Gastroesophageal sphincter (tissue), 4 donors: ENCODE results near the gene MYOM3. TPM values are rescaled to one million over a fixed set of nuclear protein-coding genes. Genes with fewer than 3 reads are reported as not detected.

ENCODE experiments used
- ATAC-seq: fragments of 150-250 bp; one replicate; pipeline ENCODE4 v1.9.1; 2016; ENCODE audit warnings: mild to moderate bottlenecking, moderate library complexity
- H3K27ac ChIP-seq, 4 donors: fragments of 200-600 bp; sonication (generic) in 3 of 4; 1 replicate in 3 of 4; 2 replicates in 1 of 4; pipeline ENCODE4 v1.5.1; 2016 to 2019
- H3K27me3 ChIP-seq: fragments of 200-600 bp; sonication (generic); one replicate; pipeline ENCODE4 v1.5.1; 2019
- H3K36me3 ChIP-seq, 2 donors: fragments of 200-600 bp; sonication (generic); one replicate each; pipeline ENCODE4 v1.5.1; 2019; ENCODE audit warnings: control low read depth in 1 of 2
- H3K4me1 ChIP-seq, 3 donors: fragments of 200-600 bp; sonication (generic); 1 replicate in 2 of 3; 2 replicates in 1 of 3; pipeline ENCODE4 v1.5.1; 2016 to 2019; ENCODE audit warnings: control low read depth in 2 of 3
- H3K4me3 ChIP-seq, 2 donors: fragments of 200-600 bp; sonication (generic); one replicate each; pipeline ENCODE4 v1.5.1; 2019; ENCODE audit warnings: mild to moderate bottlenecking in 1 of 2, moderate library complexity in 1 of 2
- H3K9me3 ChIP-seq, 3 donors: fragments of 200-600 bp; sonication (generic); one replicate each; pipeline ENCODE4 v1.5.1; 2017 to 2019; ENCODE audit warnings: control low read depth in 2 of 3
- CTCF ChIP-seq, 4 experiments: fragments of 200-600 bp in 2 of 4; fragments of 450-650 bp in 2 of 4; sonication (generic) in 1 of 4; IDR thresholded peaks; one replicate each; pipeline ENCODE4 v1.5.1; 2017 to 2019; ENCODE audit warnings: antibody characterized with exemption in 4 of 4, mild to moderate bottlenecking in 2 of 4, moderate library complexity in 2 of 4
- EP300 ChIP-seq: sonication (generic); formaldehyde crosslinking; IDR thresholded peaks from one replicate; pipeline ENCODE4 v1.6.1; 2017; ENCODE audit warnings: antibody characterized with exemption, mild to moderate bottlenecking
- POLR2A ChIP-seq, 2 donors: fragments of 450-650 bp; IDR thresholded peaks; one replicate each; pipeline ENCODE4 v1.6.1; 2017; ENCODE audit warnings: antibody characterized with exemption in 2 of 2, mild to moderate bottlenecking in 2 of 2, moderate library complexity in 1 of 2
- POLR2AphosphoS5 ChIP-seq: sonication (generic); formaldehyde crosslinking; IDR thresholded peaks from one replicate; pipeline ENCODE4 v1.6.1; 2017; ENCODE audit warnings: antibody characterized with exemption
- WGBS, 2 donors: methylation state at CpG; one replicate each; pipeline ENCODE4 v1.1.5; 2018; ENCODE audit warnings: low coverage in 1 of 2; 5-methylcytosine and 5-hydroxymethylcytosine counted together
- total RNA-seq, 4 donors: library from RNA; depleted of rRNA; stranded (reverse); fragments of >200 nt; gene quantifications; one replicate each; pipeline ENCODE4 v1.1.0, GENCODE V29; 2016

The MYOM3 gene
- total RNA-seq, 4 donors from 2014 or later: 0.31 to 2.4 TPM; not detected in 2

DNA sequence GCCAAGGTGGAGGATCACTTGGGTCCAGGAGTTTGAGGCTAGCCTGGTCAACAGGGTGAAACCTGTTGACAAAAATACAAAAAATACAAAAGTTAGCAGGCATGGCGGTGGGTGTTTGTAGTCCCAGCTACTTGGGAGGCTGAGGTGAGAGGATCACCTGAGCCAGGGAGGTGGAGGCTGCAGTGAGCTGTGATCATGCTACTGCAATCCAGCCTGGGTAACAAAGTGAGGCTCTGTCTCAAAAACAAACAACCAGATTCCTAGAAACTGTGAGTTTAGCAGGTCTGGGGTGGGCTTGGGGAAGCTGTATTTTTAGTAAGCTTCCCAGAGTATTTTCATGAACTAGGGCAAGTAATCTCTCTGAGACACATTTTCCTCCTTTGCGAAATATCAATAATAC lies 5.2 kb upstream of the MYOM3 start:
- TF ChIP-seq POLR2AphosphoS5 (no peak), EP300 (no peak), POLR2A (IDR thresholded peaks at IDR 0.05) (no peak), CTCF (IDR thresholded peaks at IDR 0.05) (no peak)
- WGBS, 2 donors: 79 to 88% methylated on average over 2 of the region's 2 CpGs
- Histone ChIP-seq H3K27me3 (peaks cover 6% of the 10 kb centered on the region), H3K9me3 (no peaks in the 10 kb centered on the region), H3K4me3 (no peak overlapping the region), H3K36me3 (no peaks in the 10 kb centered on the region), H3K4me1 (peaks cover 0 to 21% (median 8%) of the 10 kb centered on the region in 3 donors), H3K27ac (no peak overlapping the region)
- ATAC-seq: no peak

- no peak overlapping the region for H3K27ac ChIP-seq
- H3K4me1 ChIP-seq: peaks cover 0 to 27% (median 0%) of the 10 kb centered on the region in 3 donors
- H3K9me3 ChIP-seq: no peaks in the 10 kb centered on the region
- 84 to 87% methylated on average over 6 of the region's 6 CpGs for WGBS, 2 donors
- TF ChIP-seq EP300 (no peak), POLR2A (IDR thresholded peaks at IDR 0.05) (no peak), CTCF (IDR thresholded peaks at IDR 0.05) (no peak), POLR2AphosphoS5 (no peak)
- peaks cover 6% of the 10 kb centered on the region for H3K27me3 ChIP-seq
- H3K36me3 ChIP-seq: no peaks in the 10 kb centered on the region
- no peak overlapping the region for H3K4me3 ChIP-seq
- no peak for ATAC-seq
Measured at GRCh38 chr1:24114753-24115152, 2.8 kb upstream of the MYOM3 start.

DNA sequence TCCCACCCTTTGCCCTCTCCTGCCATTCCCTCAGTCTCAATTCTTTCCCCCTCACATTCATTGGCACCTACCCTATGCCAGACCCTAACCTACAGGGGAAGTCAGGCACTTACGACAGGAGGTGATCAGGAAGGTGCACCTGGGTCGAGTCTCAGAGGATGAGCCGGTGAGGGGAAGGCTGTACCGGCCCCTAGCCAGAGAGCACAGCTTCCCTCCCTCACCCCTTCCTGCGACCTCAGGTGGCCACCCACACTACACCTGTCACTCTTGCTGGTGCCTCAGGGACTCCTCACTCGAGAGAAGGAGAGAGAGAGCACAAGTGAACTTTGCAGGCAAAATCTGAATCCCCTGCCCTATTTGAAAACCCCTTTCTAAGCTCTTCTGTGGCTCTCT lies 1.7 kb upstream of the MYOM3 start:
- H3K27me3 ChIP-seq: peaks cover 6% of the 10 kb centered on the region
- no peak overlapping the region for H3K4me3 ChIP-seq
- ATAC-seq: no peak
- no peaks in the 10 kb centered on the region for H3K36me3 ChIP-seq
- no peaks in the 10 kb centered on the region for H3K9me3 ChIP-seq
- no peak for TF ChIP-seq POLR2AphosphoS5
- no peak for TF ChIP-seq CTCF (IDR thresholded peaks at IDR 0.05)
- TF ChIP-seq POLR2A (IDR thresholded peaks at IDR 0.05): no peak
- TF ChIP-seq EP300: no peak
- H3K4me1 ChIP-seq: peaks cover 0 to 24% (median 0%) of the 10 kb centered on the region in 3 donors
- 50 to 67% methylated on average over 1 to 4 of the region's 6 CpGs for WGBS, 2 donors
- no peak overlapping the region for H3K27ac ChIP-seq

GRCh38 chr1:24111262-24111995 lies 506 bp downstream of the MYOM3 start:
- 67 to 82% methylated on average over 2 to 11 of the region's 20 CpGs for WGBS, 2 donors
- no peak for TF ChIP-seq POLR2A (IDR thresholded peaks at IDR 0.05)
- no peak for TF ChIP-seq POLR2AphosphoS5
- no peak for TF ChIP-seq CTCF (IDR thresholded peaks at IDR 0.05)
- no peak for TF ChIP-seq EP300
- peak; percentile 37 for ATAC-seq
- Histone ChIP-seq H3K4me1 (peaks cover 0 to 24% (median 0%) of the 10 kb centered on the region in 3 donors), H3K9me3 (no peaks in the 10 kb centered on the region), H3K27ac (peak overlapping the region in 3 of 4 donors; percentile 35 to 66 (median 57)), H3K27me3 (no peaks in the 10 kb centered on the region), H3K36me3 (no peaks in the 10 kb centered on the region), H3K4me3 (no peak overlapping the region)
